GM18505 (cell line): ENCODE results near the gene TFCP2.

ENCODE experiments used
- ATAC-seq: cut with Tn5 transposase; IDR thresholded peaks from one replicate; pipeline ENCODE4 v1.9.1; 2021; ENCODE audit not compliant: unreplicated experiment
- POLR2A ChIP-seq: IDR thresholded peaks from 4 replicates; pipeline ENCODE4 v1.6.1; 2011; ENCODE audit warnings: borderline replicate concordance; ENCODE audit not compliant: insufficient read depth, insufficient read length; ENCODE audit errors: extremely low read depth

Gene TFCP2

GRCh38 chr12:51208016-51208660 lies 35.2 kb upstream of the TFCP2 start:
- TF ChIP-seq POLR2A: no peak
- no peak for ATAC-seq

GRCh38 chr12:51205350-51205749 lies 32.4 kb upstream of the TFCP2 start:
- TF ChIP-seq POLR2A: no peak

GRCh38 chr12:51202718-51203117 lies 29.8 kb upstream of the TFCP2 start:
- no peak for ATAC-seq

More at GRCh38 chr12:51205350-51205749, 32.4 kb upstream of the TFCP2 start:
- no peak for ATAC-seq

GRCh38 chr12:51200806-51201205 lies 27.9 kb upstream of the TFCP2 start:
- ATAC-seq: no peak
- TF ChIP-seq POLR2A: no peak

More at GRCh38 chr12:51202718-51203117, 29.8 kb upstream of the TFCP2 start:
- TF ChIP-seq POLR2A: no peak

- TF ChIP-seq POLR2A: no peak
- ATAC-seq: no peak
These were observed 27.2 kb upstream of the TFCP2 start for GRCh38 chr12:51200156-51200555.

- TF ChIP-seq POLR2A: no peak
These were observed 26.5 kb upstream of the TFCP2 start for GRCh38 chr12:51199366-51199945.

GRCh38 chr12:51198568-51199365 lies 25.8 kb upstream of the TFCP2 start:
- no peak for TF ChIP-seq POLR2A
- ATAC-seq: no peak

More at GRCh38 chr12:51199366-51199945, 26.5 kb upstream of the TFCP2 start:
- no peak for ATAC-seq

GRCh38 chr12:51197736-51198567 lies 25.0 kb upstream of the TFCP2 start:
- TF ChIP-seq POLR2A: no peak
- ATAC-seq: no peak

- no peak for ATAC-seq
These were observed 23.6 kb upstream of the TFCP2 start for GRCh38 chr12:51196547-51196946.

GRCh38 chr12:51195841-51196240 lies 22.9 kb upstream of the TFCP2 start:
- no peak for ATAC-seq
- TF ChIP-seq POLR2A: no peak

More at GRCh38 chr12:51196547-51196946, 23.6 kb upstream of the TFCP2 start:
- TF ChIP-seq POLR2A: no peak

- no peak for TF ChIP-seq POLR2A
- ATAC-seq: no peak
These were observed 19.3 kb upstream of the TFCP2 start for GRCh38 chr12:51192284-51192671.

- no peak for TF ChIP-seq POLR2A
- ATAC-seq: no peak
These were observed 18.8 kb upstream of the TFCP2 start for GRCh38 chr12:51191516-51192283.
